ENCODE results near the gene SLC35E4.
"Not testable (repeated sequence)": the region's sequence is repeated elsewhere in the genome, so short reads cannot be mapped to it uniquely, and the experiment has no call there.

The SLC35E4 gene

GRCh38 chr22:30612789-30613188 is 22.8 kb upstream of the SLC35E4 start:
- no peak overlapping the region for H3K4me3 ChIP-seq (ENCODE audit: low read length)
- DNase-seq (ENCODE audit: low read depth), result no peak
- TF ChIP-seq, protein P1, sequence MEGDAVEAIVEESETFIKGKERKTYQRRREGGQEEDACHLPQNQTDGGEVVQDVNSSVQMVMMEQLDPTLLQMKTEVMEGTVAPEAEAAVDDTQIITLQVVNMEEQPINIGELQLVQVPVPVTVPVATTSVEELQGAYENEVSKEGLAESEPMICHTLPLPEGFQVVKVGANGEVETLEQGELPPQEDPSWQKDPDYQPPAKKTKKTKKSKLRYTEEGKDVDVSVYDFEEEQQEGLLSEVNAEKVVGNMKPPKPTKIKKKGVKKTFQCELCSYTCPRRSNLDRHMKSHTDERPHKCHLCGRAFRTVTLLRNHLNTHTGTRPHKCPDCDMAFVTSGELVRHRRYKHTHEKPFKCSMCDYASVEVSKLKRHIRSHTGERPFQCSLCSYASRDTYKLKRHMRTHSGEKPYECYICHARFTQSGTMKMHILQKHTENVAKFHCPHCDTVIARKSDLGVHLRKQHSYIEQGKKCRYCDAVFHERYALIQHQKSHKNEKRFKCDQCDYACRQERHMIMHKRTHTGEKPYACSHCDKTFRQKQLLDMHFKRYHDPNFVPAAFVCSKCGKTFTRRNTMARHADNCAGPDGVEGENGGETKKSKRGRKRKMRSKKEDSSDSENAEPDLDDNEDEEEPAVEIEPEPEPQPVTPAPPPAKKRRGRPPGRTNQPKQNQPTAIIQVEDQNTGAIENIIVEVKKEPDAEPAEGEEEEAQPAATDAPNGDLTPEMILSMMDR (conservative IDR thresholded peaks at IDR 0.05; ENCODE audit: low read length), result no peak

DNA sequence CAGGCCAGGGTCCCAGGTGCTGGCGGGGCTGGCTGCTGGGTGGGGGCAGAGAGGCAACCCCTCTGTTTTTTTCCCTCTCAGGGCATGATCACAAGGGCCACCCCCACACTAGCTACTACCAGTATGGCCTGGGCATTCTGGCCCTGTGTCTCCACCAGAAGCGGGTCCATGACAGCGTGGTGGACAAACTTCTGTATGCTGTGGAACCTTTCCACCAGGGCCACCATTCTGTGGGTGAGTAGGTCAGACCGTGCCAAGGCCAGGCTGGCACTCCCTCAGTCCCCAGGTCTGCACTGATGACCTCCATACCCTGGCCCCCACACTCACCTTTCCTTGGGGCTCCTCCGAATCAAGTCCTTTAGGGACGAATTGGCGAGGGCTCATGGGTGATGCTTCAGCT is 21.3 kb upstream of the SLC35E4 start:
- H3K4me3 ChIP-seq (ENCODE audit: low read length), result no peak overlapping the region

GRCh38 chr22:30614879-30615278 is 20.7 kb upstream of the SLC35E4 start:
- DNase-seq (ENCODE audit: low read depth), result no peak
- H3K4me3 ChIP-seq (ENCODE audit: low read length), result no peak overlapping the region
- TF ChIP-seq, protein P1 (conservative IDR thresholded peaks at IDR 0.05; ENCODE audit: low read length), result no peak

More for the DNA sequence above, 21.3 kb upstream of the SLC35E4 start:
- TF ChIP-seq, protein P1 (conservative IDR thresholded peaks at IDR 0.05; ENCODE audit: low read length), result no peak
- DNase-seq (ENCODE audit: low read depth), result no peak

DNA sequence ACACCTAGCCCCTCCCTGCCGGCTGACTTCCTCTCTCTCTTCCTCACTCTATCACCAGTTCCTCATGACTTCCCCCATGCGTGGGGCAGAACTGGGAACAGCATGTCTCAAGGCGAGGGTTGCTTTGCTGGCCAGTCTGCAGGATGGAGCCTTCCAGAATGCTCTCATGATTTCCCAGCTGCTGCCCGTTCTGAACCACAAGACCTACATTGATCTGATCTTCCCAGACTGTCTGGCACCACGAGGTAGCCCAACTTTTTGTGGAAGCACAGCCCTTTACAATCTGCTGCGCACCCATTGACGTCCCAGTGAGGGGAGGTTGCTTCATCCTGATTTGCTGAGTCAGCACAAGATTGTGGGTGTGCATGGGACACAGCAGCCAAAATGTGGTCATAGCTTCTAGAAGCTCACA is 20.0 kb upstream of the SLC35E4 start:
- TF ChIP-seq, protein P1 (conservative IDR thresholded peaks at IDR 0.05; ENCODE audit: low read length), result no peak
- DNase-seq (ENCODE audit: low read depth), result no peak
- no peak overlapping the region for H3K4me3 ChIP-seq (ENCODE audit: low read length)

DNA sequence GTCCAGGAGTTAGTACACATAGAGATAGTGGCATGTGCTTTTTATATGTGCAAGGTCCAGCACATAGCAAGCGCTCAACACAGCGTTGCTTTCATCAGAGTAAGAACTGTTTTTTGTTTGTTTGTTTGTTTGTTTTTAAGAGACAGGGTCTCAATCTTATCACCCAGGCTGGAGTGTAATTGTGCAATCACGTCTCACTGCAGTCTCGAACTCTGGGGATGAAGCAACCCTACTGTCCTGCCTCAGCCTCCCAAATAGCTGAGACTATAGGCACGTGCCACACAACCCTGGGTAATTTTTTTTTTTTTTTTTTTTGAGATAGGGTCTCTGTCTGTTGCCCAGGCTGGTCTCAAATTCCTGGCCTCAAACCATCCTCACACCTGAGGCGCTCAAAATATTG is 17.8 kb upstream of the SLC35E4 start:
- no peak overlapping the region for H3K4me3 ChIP-seq (ENCODE audit: low read length)
- DNase-seq (ENCODE audit: low read depth), result no peak
- TF ChIP-seq, protein P1 (conservative IDR thresholded peaks at IDR 0.05; ENCODE audit: low read length), result no peak

DNA sequence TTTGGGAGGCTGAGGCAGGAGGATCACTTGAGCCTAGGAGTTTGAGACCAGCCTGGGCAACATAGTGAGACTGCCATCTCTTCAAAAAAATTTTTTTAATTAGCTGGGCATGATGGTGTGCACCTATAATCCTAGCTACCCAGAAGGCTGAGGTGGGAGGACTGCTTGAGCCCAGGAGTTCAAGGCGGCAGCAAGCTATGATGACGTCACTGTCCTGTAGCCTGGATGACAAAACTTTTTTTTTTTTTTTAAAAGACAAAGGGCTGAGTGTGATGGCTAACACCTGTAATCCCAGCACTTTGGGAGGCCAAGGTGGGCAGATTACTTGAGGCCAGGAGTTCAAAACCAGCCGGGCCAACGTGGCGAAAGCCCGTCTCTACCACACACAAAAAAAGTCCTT is 15.7 kb upstream of the SLC35E4 start:
- not testable (repeated sequence) for DNase-seq (ENCODE audit: low read depth); H3K4me3 ChIP-seq (ENCODE audit: low read length)

DNA sequence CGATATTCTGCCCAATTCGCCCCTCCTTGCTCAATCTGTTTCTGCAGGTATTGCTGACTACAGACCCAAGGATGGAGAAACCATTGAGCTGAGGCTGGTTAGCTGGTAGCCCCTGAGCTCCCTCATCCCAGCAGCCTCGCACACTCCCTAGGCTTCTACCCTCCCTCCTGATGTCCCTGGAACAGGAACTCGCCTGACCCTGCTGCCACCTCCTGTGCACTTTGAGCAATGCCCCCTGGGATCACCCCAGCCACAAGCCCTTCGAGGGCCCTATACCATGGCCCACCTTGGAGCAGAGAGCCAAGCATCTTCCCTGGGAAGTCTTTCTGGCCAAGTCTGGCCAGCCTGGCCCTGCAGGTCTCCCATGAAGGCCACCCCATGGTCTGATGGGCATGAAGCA is 9.2 kb upstream of the SLC35E4 start:
- TF ChIP-seq, protein P1 (conservative IDR thresholded peaks at IDR 0.05; ENCODE audit: low read length), result no peak
- no peak for DNase-seq (ENCODE audit: low read depth)
- H3K4me3 ChIP-seq (ENCODE audit: low read length), result no peak overlapping the region

DNA sequence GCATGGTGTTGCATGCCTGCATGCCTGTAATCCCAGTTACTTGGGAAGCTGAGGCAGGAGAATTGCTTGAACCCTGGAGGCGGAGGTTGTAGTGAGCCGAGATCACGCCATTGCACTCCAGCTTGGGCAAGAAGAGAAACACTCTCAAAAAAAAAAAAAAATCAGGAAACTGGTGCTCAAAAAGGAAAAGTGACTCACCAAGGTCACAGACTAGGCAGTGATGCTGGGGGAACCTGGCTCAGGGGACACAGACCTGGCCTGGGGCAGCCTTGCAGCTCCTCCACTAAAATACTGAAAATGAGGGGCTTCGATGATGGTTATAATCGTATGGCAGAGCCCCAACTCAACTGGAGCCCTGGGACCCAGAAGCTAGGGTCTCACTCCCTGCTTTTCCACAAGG is 8.1 kb upstream of the SLC35E4 start:
- TF ChIP-seq, protein P1 (conservative IDR thresholded peaks at IDR 0.05; ENCODE audit: low read length), result no peak
- DNase-seq (ENCODE audit: low read depth), result no peak
- H3K4me3 ChIP-seq (ENCODE audit: low read length), result no peak overlapping the region

All from AG10803 (cell line).